Activated CD8-positive, alpha-beta T cell treated with anti-CD3 and anti-CD28 coated beads for 36 hours (primary cell): ENCODE measurements around the gene EAF1. TPM values are rescaled to one million over a fixed set of nuclear protein-coding genes. Genes with fewer than 3 reads are reported as not detected.
"Not testable (repeated sequence)": the region's sequence is repeated elsewhere in the genome, so short reads cannot be mapped to it uniquely, and the experiment has no call there.

Experiments used
- ATAC-seq: fragments of 200-7000 bp; cut with Tn5 transposase; one replicate; pipeline ENCODE4 v1.10.0; 2021; ENCODE audit warnings: mild to moderate bottlenecking, moderate library complexity
- CTCF ChIA-PET: fragments of 350-600 bp; sonication (Branson Sonifier 250); formaldehyde crosslinking; loops from one replicate; lab custom pipeline; 2021; ENCODE audit warnings: antibody characterized with exemption; lab: Charles Lee
- POLR2A ChIA-PET: fragments of 350-600 bp; sonication (Branson Sonifier 250); formaldehyde crosslinking; loops from one replicate; lab custom pipeline; 2021; ENCODE audit warnings: antibody characterized with exemption; lab: Charles Lee
- DNase-seq: peaks from one replicate; pipeline ENCODE4 v3.0.0-alpha.2; 2020
- H3K27ac Mint-ChIP-seq: one replicate; pipeline ENCODE4 v1.8.0; 2021; ENCODE audit warnings: mild to moderate bottlenecking, mixed read lengths
- H3K27me3 Mint-ChIP-seq: one replicate; pipeline ENCODE4 v1.8.0; 2021; ENCODE audit warnings: mixed read lengths
- H3K36me3 Mint-ChIP-seq: one replicate; pipeline ENCODE4 v1.8.0; 2021; ENCODE audit warnings: low read depth, mixed read lengths
- H3K4me1 Mint-ChIP-seq: one replicate; pipeline ENCODE4 v1.8.0; 2021; ENCODE audit warnings: low read depth, mixed read lengths
- H3K4me3 Mint-ChIP-seq: one replicate; pipeline ENCODE4 v1.8.0; 2021; ENCODE audit warnings: mild to moderate bottlenecking, moderate library complexity, mixed read lengths
- H3K9me3 Mint-ChIP-seq: one replicate; pipeline ENCODE4 v1.8.0; 2021; ENCODE audit warnings: mixed read lengths
- CTCF ChIP-seq: fragments of 200-600 bp; IDR thresholded peaks from one replicate; pipeline ENCODE4 v1.8.0; 2022; ENCODE audit warnings: antibody characterized with exemption, mild to moderate bottlenecking
- intact Hi-C: fragments of 100-400 bp; cut with micrococcal nuclease; formaldehyde crosslinking; loops from one replicate; pipeline ENCODE4 v1.10.0; 2022
- total RNA-seq, 2 experiments: library from RNA; stranded (reverse); gene quantifications; one replicate each; pipeline ENCODE4 v1.2.3, GENCODE V29; 2021

EAF1 gene
- total RNA-seq, 2 experiments from 2014 or later, result 19.7 to 21.8 TPM

GRCh38 chr3:15476378-15476777, 49.0 kb downstream of the EAF1 start:
- ChIA-PET CTCF (interaction anchor here (1.3 kb wide), 1 partner anchor 10 kb away, joined by 3 read pairs; no protein-coding TSS in a partner anchor), POLR2A (no interaction called here)
- no peaks in the 10 kb centered on the region for H3K36me3 Mint-ChIP-seq
- TF ChIP-seq CTCF, result no peak
- no peak overlapping the region for H3K4me3 Mint-ChIP-seq
- intact Hi-C loops, result no loop called here
- no peaks in the 10 kb centered on the region for H3K4me1 Mint-ChIP-seq
- H3K9me3 Mint-ChIP-seq, result no peaks in the 10 kb centered on the region
- no peak overlapping the region for H3K27ac Mint-ChIP-seq
- ATAC-seq (no peak), DNase-seq (no peak)
- no peaks in the 10 kb centered on the region for H3K27me3 Mint-ChIP-seq

GRCh38 chr3:15477951-15478639, 50.7 kb downstream of the EAF1 start:
- ATAC-seq, result no peak
- TF ChIP-seq CTCF, result no peak
- no peak for DNase-seq
- Mint-ChIP-seq H3K27me3 (no peaks in the 10 kb centered on the region), H3K9me3 (no peaks in the 10 kb centered on the region), H3K4me1 (no peaks in the 10 kb centered on the region), H3K27ac (no peak overlapping the region), H3K36me3 (no peaks in the 10 kb centered on the region), H3K4me3 (no peak overlapping the region)
- ChIA-PET POLR2A (no interaction called here), CTCF (interaction anchor here (0.9 kb wide), 1 partner anchor 79 kb away, joined by 3 read pairs; no protein-coding TSS in a partner anchor)
- intact Hi-C loops, result no loop called here

- H3K9me3 Mint-ChIP-seq, result no peaks in the 10 kb centered on the region
- H3K36me3 Mint-ChIP-seq, result no peaks in the 10 kb centered on the region
- ATAC-seq (no peak), DNase-seq (no peak)
- intact Hi-C loops, result no loop called here
- H3K27me3 Mint-ChIP-seq, result no peaks in the 10 kb centered on the region
- no peak overlapping the region for H3K27ac Mint-ChIP-seq
- ChIA-PET POLR2A (no interaction called here), CTCF (no interaction called here)
- no peak overlapping the region for H3K4me3 Mint-ChIP-seq
- no peak for TF ChIP-seq CTCF
- no peaks in the 10 kb centered on the region for H3K4me1 Mint-ChIP-seq
Observed at GRCh38 chr3:15478640-15478979, 51.2 kb downstream of the EAF1 start.

GRCh38 chr3:15479400-15480224, 52.2 kb downstream of the EAF1 start:
- DNase-seq (no peak), ATAC-seq (no peak)
- Mint-ChIP-seq H3K27ac (no peak overlapping the region), H3K9me3 (no peaks in the 10 kb centered on the region), H3K4me3 (no peak overlapping the region), H3K36me3 (no peaks in the 10 kb centered on the region), H3K27me3 (no peaks in the 10 kb centered on the region), H3K4me1 (no peaks in the 10 kb centered on the region)
- no peak for TF ChIP-seq CTCF
- ChIA-PET CTCF (no interaction called here), POLR2A (no interaction called here)
- intact Hi-C loops, result no loop called here

GRCh38 chr3:15484551-15484950, 57.2 kb downstream of the EAF1 start:
- H3K9me3 Mint-ChIP-seq, DNase-seq, H3K27ac Mint-ChIP-seq, H3K27me3 Mint-ChIP-seq, H3K4me1 Mint-ChIP-seq, CTCF ChIA-PET, H3K4me3 Mint-ChIP-seq, H3K36me3 Mint-ChIP-seq, ATAC-seq, intact Hi-C loops, POLR2A ChIA-PET: not testable (repeated sequence)
